H9 (cell line): ENCODE data around the gene C15orf62. TPM values are rescaled to one million over a fixed set of nuclear protein-coding genes. Genes with fewer than 3 reads are reported as not detected.

ENCODE experiments used
- DNase-seq: peaks from one replicate; pipeline ENCODE4 v3.0.0-alpha.2; 2017
- H2AFZ ChIP-seq: one replicate; pipeline ENCODE4 v1.6.1; 2013; ENCODE audit warnings: mild to moderate bottlenecking, low read length, control low read depth, moderate library complexity
- H2AK5ac ChIP-seq: 2 replicates; pipeline ENCODE4 v1.6.1; 2013; ENCODE audit warnings: low read length, control low read depth, mixed read lengths; ENCODE audit not compliant: insufficient read length
- H2BK120ac ChIP-seq: one replicate; pipeline ENCODE4 v1.6.1; 2013; ENCODE audit warnings: low read depth, mild to moderate bottlenecking, low read length, control low read depth, inconsistent platforms; ENCODE audit not compliant: poor library complexity, severe bottlenecking
- H2BK12ac ChIP-seq: 2 replicates; pipeline ENCODE4 v1.6.1; 2013; ENCODE audit warnings: low read length, control low read depth, mixed read lengths, low read depth; ENCODE audit not compliant: insufficient read length
- H2BK15ac ChIP-seq: 2 replicates; pipeline ENCODE4 v1.6.1; 2013; ENCODE audit warnings: low read depth, low read length, control low read depth
- H2BK20ac ChIP-seq: one replicate; pipeline ENCODE4 v1.6.1; 2013; ENCODE audit warnings: low read depth, mild to moderate bottlenecking, low read length, control low read depth, inconsistent platforms; ENCODE audit not compliant: poor library complexity, severe bottlenecking
- H2BK5ac ChIP-seq: 2 replicates; pipeline ENCODE4 v1.6.1; 2013; ENCODE audit warnings: low read length, control low read depth, mixed read lengths; ENCODE audit not compliant: insufficient read length
- H3K14ac ChIP-seq: 2 replicates; pipeline ENCODE4 v1.6.1; 2013; ENCODE audit warnings: low read length, control low read depth; ENCODE audit not compliant: insufficient read depth
- H3K18ac ChIP-seq: 2 replicates; pipeline ENCODE4 v1.6.1; 2013; ENCODE audit warnings: low read depth, mild to moderate bottlenecking, mixed read lengths, low read length, control low read depth; ENCODE audit not compliant: insufficient read length
- H3K23ac ChIP-seq: 2 replicates; pipeline ENCODE4 v1.6.1; 2013; ENCODE audit warnings: low read length, control low read depth, mixed read lengths, low read depth; ENCODE audit not compliant: insufficient read length
- H3K23me2 ChIP-seq: 2 replicates; pipeline ENCODE4 v1.6.1; 2013; ENCODE audit warnings: low read depth, mild to moderate bottlenecking, mixed read lengths, low read length, control low read depth; ENCODE audit not compliant: insufficient read length, poor library complexity, severe bottlenecking
- H3K27ac ChIP-seq: 2 replicates; pipeline ENCODE4 v1.5.1; 2013; ENCODE audit warnings: low read length, control low read depth, mixed read lengths, low read depth; ENCODE audit not compliant: insufficient read length
- H3K27me3 ChIP-seq: 2 replicates; pipeline ENCODE4 v1.6.1; 2013; ENCODE audit warnings: low read length, control low read depth, inconsistent platforms; ENCODE audit not compliant: insufficient read depth
- H3K4ac ChIP-seq: 2 replicates; pipeline ENCODE4 v1.6.1; 2013; ENCODE audit warnings: low read depth, mild to moderate bottlenecking, control low read depth, inconsistent platforms, low read length, moderate library complexity
- H3K4me1 ChIP-seq: 2 replicates; pipeline ENCODE4 v1.6.1; 2013; ENCODE audit warnings: low read length, control low read depth, inconsistent platforms; ENCODE audit not compliant: insufficient read depth
- H3K4me2 ChIP-seq: 2 replicates; pipeline ENCODE4 v1.6.1; 2013; ENCODE audit warnings: low read length, control low read depth, mixed read lengths; ENCODE audit not compliant: insufficient read length, insufficient read depth
- H3K56ac ChIP-seq: 2 replicates; pipeline ENCODE4 v1.6.1; 2013; ENCODE audit warnings: low read depth, mild to moderate bottlenecking, mixed read lengths, low read length, control low read depth; ENCODE audit not compliant: insufficient read length
- H3K79me1 ChIP-seq: 2 replicates; pipeline ENCODE4 v1.6.1; 2013; ENCODE audit warnings: low read depth, mild to moderate bottlenecking, moderate library complexity, low read length, control low read depth, inconsistent platforms; ENCODE audit not compliant: insufficient read depth, poor library complexity, severe bottlenecking
- H3K79me2 ChIP-seq: 2 replicates; pipeline ENCODE4 v1.6.1; 2013; ENCODE audit warnings: low read length, control low read depth, inconsistent platforms; ENCODE audit not compliant: insufficient read depth
- H3K9ac ChIP-seq: 2 replicates; pipeline ENCODE4 v1.6.1; 2013; ENCODE audit warnings: low read length, control low read depth, mixed read lengths; ENCODE audit not compliant: insufficient read length; ENCODE audit errors: extremely low read depth
- H3K9me3 ChIP-seq: one replicate; pipeline ENCODE4 v1.6.1; 2013; ENCODE audit warnings: low read depth, low read length, inconsistent platforms; ENCODE audit not compliant: control insufficient read depth
- H3T11ph ChIP-seq: one replicate; pipeline ENCODE4 v1.6.1; 2013; ENCODE audit warnings: mild to moderate bottlenecking, low read length, control low read depth, inconsistent platforms
- H4K20me1 ChIP-seq: one replicate; pipeline ENCODE4 v1.6.1; 2013; ENCODE audit not compliant: control insufficient read depth, insufficient read length, insufficient read depth
- H4K5ac ChIP-seq: 2 replicates; pipeline ENCODE4 v1.6.1; 2013; ENCODE audit warnings: low read depth, mild to moderate bottlenecking, mixed read lengths, low read length, control low read depth; ENCODE audit not compliant: insufficient read length
- H4K8ac ChIP-seq: replicated peaks from 2 replicates; pipeline ENCODE4 v1.6.1; 2013; ENCODE audit warnings: low read length, control low read depth, mixed read lengths, low read depth; ENCODE audit not compliant: insufficient read length
- H4K91ac ChIP-seq: 2 replicates; pipeline ENCODE4 v1.6.1; 2013; ENCODE audit warnings: low read depth, mild to moderate bottlenecking, moderate library complexity, mixed read lengths, low read length, control low read depth; ENCODE audit not compliant: insufficient read length
- H3K27ac Mint-ChIP-seq, 3 experiments: 2 replicates in 2 of 3; 3 replicates in 1 of 3; pipeline ENCODE4 v1.8.0; 2020 to 2021; ENCODE audit warnings: mixed read lengths in 3 of 3, mild to moderate bottlenecking in 1 of 3, moderate library complexity in 1 of 3
- H3K27me3 Mint-ChIP-seq: 2 replicates; pipeline ENCODE4 v1.8.0; 2021; ENCODE audit warnings: low read depth, mild to moderate bottlenecking, moderate library complexity, mixed read lengths
- H3K36me3 Mint-ChIP-seq, 3 experiments: 2 replicates in 2 of 3; 3 replicates in 1 of 3; pipeline ENCODE4 v1.8.0; 2020 to 2021; ENCODE audit warnings: low read depth in 3 of 3, mixed read lengths in 3 of 3; ENCODE audit not compliant: insufficient read depth in 1 of 3
- H3K4me1 Mint-ChIP-seq, 2 experiments: 2 replicates each; pipeline ENCODE4 v1.8.0; 2020; ENCODE audit warnings: mixed read lengths in 2 of 2
- H3K4me3 Mint-ChIP-seq, 2 experiments: 2 replicates in 1 of 2; 3 replicates in 1 of 2; pipeline ENCODE4 v1.8.0; 2020 to 2021; ENCODE audit warnings: mild to moderate bottlenecking in 2 of 2, mixed read lengths in 2 of 2, moderate library complexity in 1 of 2
- H3K9me3 Mint-ChIP-seq, 2 experiments: 2 replicates in 1 of 2; 3 replicates in 1 of 2; pipeline ENCODE4 v1.8.0; 2020; ENCODE audit warnings: mild to moderate bottlenecking in 2 of 2, mixed read lengths in 2 of 2, moderate library complexity in 1 of 2
- CTCF ChIP-seq: fragments of 200-600 bp; sonication (generic); conservative IDR thresholded peaks from 3 replicates; pipeline ENCODE4 v1.8.0; 2021; ENCODE audit warnings: antibody characterized with exemption, mild to moderate bottlenecking
- WGBS: extraction: QIAGEN DNeasy Blood & Tissue Kit; methylation state at CpG from one replicate; pipeline ENCODE4 v1.1.7; 2013; ENCODE audit warnings: missing lambda C conversion rate, low lambda C conversion rate, mixed read lengths; ENCODE audit not compliant: insufficient read length; ENCODE audit errors: extremely low coverage; 5-methylcytosine and 5-hydroxymethylcytosine counted together
- total RNA-seq: library from RNA; stranded (reverse); gene quantifications from 2 replicates; pipeline ENCODE4 v1.2.1, GENCODE V29; 2021

C15orf62 gene
- total RNA-seq, 1 experiment from 2014 or later, result 0.70 TPM

DNA sequence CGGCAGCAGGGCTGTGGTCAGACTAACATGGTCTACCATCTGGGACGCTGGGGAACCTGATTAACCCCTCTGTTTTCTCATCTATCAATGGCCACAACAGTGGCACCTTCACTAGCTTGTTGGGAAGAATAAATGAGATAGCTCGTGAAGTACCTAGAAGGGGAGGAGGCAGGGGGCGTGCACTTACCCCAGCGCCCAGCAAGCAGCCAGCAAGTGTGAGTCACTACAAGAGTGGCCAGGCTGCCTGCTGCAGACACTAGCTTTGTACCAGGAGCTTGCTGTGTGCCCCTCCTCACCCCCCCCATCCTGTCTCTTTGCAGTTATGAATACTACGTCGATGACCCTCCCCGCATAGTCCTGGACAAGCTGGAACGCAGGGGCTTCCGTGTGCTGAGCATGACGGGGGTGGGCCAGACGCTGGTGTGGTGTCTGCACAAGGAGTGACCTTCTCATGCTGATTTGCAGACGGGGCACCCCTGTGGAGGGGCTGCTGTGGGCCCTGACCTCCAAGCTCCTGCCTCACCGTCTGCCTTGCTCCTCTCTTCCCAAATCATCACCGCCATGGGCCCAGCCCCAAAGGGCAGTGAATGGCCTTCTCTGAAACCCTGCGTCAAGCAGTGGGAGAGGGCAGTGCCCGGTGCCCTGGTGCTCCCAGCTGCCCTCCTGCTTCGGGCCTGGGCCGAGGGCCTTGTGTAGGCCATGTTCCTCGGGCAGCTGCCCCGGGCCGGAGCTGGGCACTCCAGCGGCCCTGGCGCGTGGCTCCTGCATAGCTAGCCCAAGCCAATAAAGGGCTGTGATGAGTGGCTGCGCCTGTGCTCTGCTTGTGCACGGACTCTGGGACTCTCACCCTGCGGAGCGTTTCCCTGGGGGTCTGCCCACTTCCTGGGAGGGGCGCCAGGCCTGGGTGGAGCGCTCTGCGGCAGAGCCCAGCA is 2.6 kb upstream of the C15orf62 start:
- WGBS, result no CpG with 5 or more reads among the region's 32 CpGs

More for the DNA sequence above, 2.6 kb upstream of the C15orf62 start:
- H3K23ac ChIP-seq, result no peak overlapping the region
- H3K14ac ChIP-seq, result no peak overlapping the region
- H2BK12ac ChIP-seq, result no peak overlapping the region
- no peak overlapping the region for H2BK120ac ChIP-seq
- H3K9me3 ChIP-seq, result no peaks in the 10 kb centered on the region
- peaks cover 0 to 9% (median 0%) of the 10 kb centered on the region in 3 experiments; a peak in 6 of 7 replicates for H3K36me3 Mint-ChIP-seq
- no peak overlapping the region for H3K27ac ChIP-seq
- peaks cover 4% of the 10 kb centered on the region; the same call in 1 of the 2 replicates for H3K4me1 ChIP-seq
- no peaks in the 10 kb centered on the region for H3K27me3 ChIP-seq
- H3K18ac ChIP-seq, result no peak overlapping the region
- H3K9ac ChIP-seq, result no peak overlapping the region
- H3K4me1 Mint-ChIP-seq, result peaks cover 29 to 31% of the 10 kb centered on the region in 2 experiments
- no peak overlapping the region for H2BK15ac ChIP-seq
- no peak overlapping the region for H4K91ac ChIP-seq
- no peak overlapping the region for H2AFZ ChIP-seq
- H3K9me3 Mint-ChIP-seq, result no peaks in the 10 kb centered on the region
- no peak overlapping the region for H3K4ac ChIP-seq
- DNase-seq, result peak; percentile 54
- no peaks in the 10 kb centered on the region for H4K20me1 ChIP-seq
- no peak overlapping the region for H4K5ac ChIP-seq
- no peak overlapping the region for H2BK5ac ChIP-seq
- H3T11ph ChIP-seq, result no peak overlapping the region
- H3K27me3 Mint-ChIP-seq, result peaks cover 9% of the 10 kb centered on the region
- no peak overlapping the region for H2AK5ac ChIP-seq
- H2BK20ac ChIP-seq, result no peak overlapping the region
- H4K8ac ChIP-seq, result no peak overlapping the region
- H3K27ac Mint-ChIP-seq, result no peak overlapping the region
- no peaks in the 10 kb centered on the region for H3K79me1 ChIP-seq
- H3K56ac ChIP-seq, result no peak overlapping the region
- TF ChIP-seq CTCF, result no peak
- H3K23me2 ChIP-seq, result no peaks in the 10 kb centered on the region
- no peaks in the 10 kb centered on the region for H3K79me2 ChIP-seq
- no peak overlapping the region for H3K4me3 Mint-ChIP-seq
- H3K4me2 ChIP-seq, result no peak overlapping the region
